Glutamatergic neuron (in vitro differentiated cells): Measurements from ENCODE around the gene NAA10. TPM values are rescaled to one million over a fixed set of nuclear protein-coding genes. Genes with fewer than 3 reads are reported as not detected.

ENCODE experiments used
- DNase-seq: peaks from one replicate; pipeline ENCODE4 v3.0.0; 2022
- H3K27ac Mint-ChIP-seq: one replicate; pipeline ENCODE4 v1.8.0; 2020; ENCODE audit warnings: mild to moderate bottlenecking, mixed read lengths, inconsistent platforms; ENCODE audit not compliant: unreplicated experiment
- H3K27me3 Mint-ChIP-seq: one replicate; pipeline ENCODE4 v1.8.0; 2020; ENCODE audit warnings: mild to moderate bottlenecking, moderate library complexity, mixed read lengths, inconsistent platforms; ENCODE audit not compliant: unreplicated experiment
- H3K36me3 Mint-ChIP-seq: one replicate; pipeline ENCODE4 v1.8.0; 2020; ENCODE audit warnings: mild to moderate bottlenecking, mixed read lengths, inconsistent platforms; ENCODE audit not compliant: unreplicated experiment
- H3K4me1 Mint-ChIP-seq: one replicate; pipeline ENCODE4 v1.8.0; 2020; ENCODE audit warnings: mild to moderate bottlenecking, low read depth, mixed read lengths, inconsistent platforms; ENCODE audit not compliant: unreplicated experiment
- H3K4me3 Mint-ChIP-seq: one replicate; pipeline ENCODE4 v1.8.0; 2020; ENCODE audit warnings: mild to moderate bottlenecking, mixed read lengths, inconsistent platforms; ENCODE audit not compliant: unreplicated experiment
- H3K9me3 Mint-ChIP-seq: one replicate; pipeline ENCODE4 v1.8.0; 2020; ENCODE audit warnings: mild to moderate bottlenecking, moderate library complexity, mixed read lengths, inconsistent platforms; ENCODE audit not compliant: unreplicated experiment
- total RNA-seq: library from RNA; stranded (reverse); fragmentation: NEBNext Ultra II Directional; extraction: Animal tissue kit (Norgen Biotek cat#: 25700); gene quantifications from one replicate; pipeline ENCODE4 v1.2.1, GENCODE V29; 2021; ENCODE audit not compliant: unreplicated experiment
- TF ChIP-seq, protein P1 (sequence below): fragments of 200-600 bp; sonication (generic); IDR thresholded peaks from one replicate; pipeline ENCODE4 v1.5.0; 2021; ENCODE audit not compliant: partially characterized antibody, unreplicated experiment

Gene NAA10
- total RNA-seq, 1 donor from 2014 or later, result 129 TPM

DNA sequence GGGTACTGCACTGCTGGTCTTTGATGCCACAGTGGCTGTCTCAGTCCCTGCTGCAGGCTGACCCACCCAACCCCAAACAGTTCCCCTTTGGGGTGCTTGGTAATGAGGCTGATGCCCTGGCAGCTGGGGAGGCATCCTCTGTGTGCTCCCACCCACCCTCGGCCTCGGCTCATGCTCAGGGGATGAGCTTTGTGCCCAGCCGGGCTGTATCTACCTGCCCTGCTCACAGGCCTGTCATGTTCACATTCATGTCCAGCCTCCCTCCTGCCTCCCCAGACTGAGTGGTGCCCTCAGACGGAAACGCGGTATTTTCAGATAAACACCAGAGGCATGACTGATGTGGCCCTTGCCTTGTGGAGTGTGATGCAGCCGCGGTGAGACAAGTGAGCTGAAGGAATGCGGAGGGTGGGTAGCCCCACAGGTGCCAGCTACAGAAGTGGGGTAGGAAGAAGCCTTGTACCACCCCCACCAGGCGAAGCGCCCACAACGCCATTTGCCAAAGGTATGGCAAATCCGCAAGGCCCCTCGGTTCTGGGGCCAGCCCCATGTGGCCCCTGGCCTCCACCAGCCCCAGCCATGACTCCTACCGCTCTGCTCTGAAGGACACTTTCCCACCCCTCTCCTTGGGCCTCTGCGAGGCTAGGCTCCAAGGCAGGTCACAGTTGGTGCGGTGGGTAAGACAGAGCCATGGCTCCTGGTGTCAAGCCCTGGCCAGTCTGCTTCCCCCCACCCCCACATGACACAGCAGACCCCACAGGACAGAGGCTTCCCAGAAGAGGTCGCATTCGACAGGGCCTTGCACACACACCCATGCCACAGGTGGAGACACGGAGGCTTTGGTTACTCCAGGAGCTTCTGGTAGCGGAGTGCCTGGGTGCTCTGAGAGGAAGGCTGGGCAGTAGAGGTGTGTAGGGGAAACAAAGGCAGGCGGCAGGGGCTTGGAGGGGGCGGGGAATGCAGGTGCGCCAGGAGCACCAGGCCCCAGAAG is 11.4 kb upstream of the NAA10 start:
- no peak for DNase-seq
- Mint-ChIP-seq H3K4me1 (peaks cover 3% of the 10 kb centered on the region), H3K27ac (no peak overlapping the region), H3K36me3 (no peaks in the 10 kb centered on the region), H3K27me3 (peaks cover 3% of the 10 kb centered on the region), H3K4me3 (no peak overlapping the region), H3K9me3 (peaks cover 2% of the 10 kb centered on the region)
- TF ChIP-seq, protein P1, sequence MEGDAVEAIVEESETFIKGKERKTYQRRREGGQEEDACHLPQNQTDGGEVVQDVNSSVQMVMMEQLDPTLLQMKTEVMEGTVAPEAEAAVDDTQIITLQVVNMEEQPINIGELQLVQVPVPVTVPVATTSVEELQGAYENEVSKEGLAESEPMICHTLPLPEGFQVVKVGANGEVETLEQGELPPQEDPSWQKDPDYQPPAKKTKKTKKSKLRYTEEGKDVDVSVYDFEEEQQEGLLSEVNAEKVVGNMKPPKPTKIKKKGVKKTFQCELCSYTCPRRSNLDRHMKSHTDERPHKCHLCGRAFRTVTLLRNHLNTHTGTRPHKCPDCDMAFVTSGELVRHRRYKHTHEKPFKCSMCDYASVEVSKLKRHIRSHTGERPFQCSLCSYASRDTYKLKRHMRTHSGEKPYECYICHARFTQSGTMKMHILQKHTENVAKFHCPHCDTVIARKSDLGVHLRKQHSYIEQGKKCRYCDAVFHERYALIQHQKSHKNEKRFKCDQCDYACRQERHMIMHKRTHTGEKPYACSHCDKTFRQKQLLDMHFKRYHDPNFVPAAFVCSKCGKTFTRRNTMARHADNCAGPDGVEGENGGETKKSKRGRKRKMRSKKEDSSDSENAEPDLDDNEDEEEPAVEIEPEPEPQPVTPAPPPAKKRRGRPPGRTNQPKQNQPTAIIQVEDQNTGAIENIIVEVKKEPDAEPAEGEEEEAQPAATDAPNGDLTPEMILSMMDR, result no peak

- peaks cover 3% of the 10 kb centered on the region for H3K27me3 Mint-ChIP-seq
- peaks cover 3% of the 10 kb centered on the region for H3K4me1 Mint-ChIP-seq
- H3K9me3 Mint-ChIP-seq, result peaks cover 2% of the 10 kb centered on the region
- TF ChIP-seq, protein P1, result no peak
- H3K36me3 Mint-ChIP-seq, result no peaks in the 10 kb centered on the region
- H3K27ac Mint-ChIP-seq, result no peak overlapping the region
- no peak for DNase-seq
- H3K4me3 Mint-ChIP-seq, result no peak overlapping the region
Observed at GRCh38 chrX:153944800-153945150, 9.9 kb upstream of the NAA10 start.

DNA sequence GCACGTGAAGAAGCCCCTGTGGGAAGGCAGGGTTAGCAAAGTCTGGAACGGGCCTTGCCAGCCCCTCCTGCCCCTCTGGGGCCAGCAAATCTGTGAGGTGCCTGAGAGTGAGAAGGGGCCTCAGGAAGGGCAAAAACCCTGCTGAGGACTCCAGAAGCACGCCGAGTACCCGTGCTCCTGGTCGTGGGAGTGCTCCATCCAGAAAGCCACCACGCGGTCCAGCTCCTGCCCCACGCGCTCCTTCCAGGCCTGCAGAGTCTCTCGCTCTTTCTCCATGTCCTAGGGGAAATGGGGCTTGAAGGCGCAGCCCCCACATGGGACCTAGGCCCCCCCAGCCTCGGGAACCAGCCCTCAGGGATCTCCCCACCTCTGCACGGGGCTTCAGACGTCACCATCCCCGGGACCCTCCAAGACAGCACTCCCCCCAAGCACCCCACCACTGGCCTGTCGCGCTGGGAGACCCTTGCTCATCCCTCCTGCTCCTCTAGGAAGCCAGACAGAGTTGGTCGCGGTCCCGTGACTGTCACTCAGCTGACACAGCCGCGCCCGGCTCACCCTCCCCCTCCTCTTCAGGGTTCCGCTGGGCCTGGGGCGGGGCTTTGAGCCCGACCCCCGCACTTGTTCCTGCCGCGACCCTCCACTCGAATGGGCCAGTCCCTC is 9.4 kb upstream of the NAA10 start, which contains the start of gene RENBP:
Gene RENBP, minus strand, starts transcription at position 504 of the 660 bp plus-strand sequence. Its CDS starts 33 bp downstream, at position 471.
- H3K4me1 Mint-ChIP-seq, result peaks cover 3% of the 10 kb centered on the region
- peak; percentile 64 for DNase-seq
- H3K4me3 Mint-ChIP-seq, result peak within 1 kb of the TSS; percentile 79
- peaks cover 3% of the 10 kb centered on the region for H3K27me3 Mint-ChIP-seq
- TF ChIP-seq, protein P1, result no peak
- peaks cover 2% of the 10 kb centered on the region for H3K9me3 Mint-ChIP-seq
- no peak within 1 kb of the TSS for H3K27ac Mint-ChIP-seq
- no peaks in the 10 kb centered on the region for H3K36me3 Mint-ChIP-seq

GRCh38 chrX:153941336-153942252 is 6.8 kb upstream of the NAA10 start:
- Mint-ChIP-seq H3K9me3 (no peaks in the 10 kb centered on the region), H3K4me3 (no peak overlapping the region), H3K27me3 (no peaks in the 10 kb centered on the region), H3K27ac (no peak overlapping the region), H3K4me1 (no peaks in the 10 kb centered on the region), H3K36me3 (no peaks in the 10 kb centered on the region)
- DNase-seq, result no peak
- TF ChIP-seq, protein P1, result no peak
